Amygdala (tissue), 56 donors: ENCODE measurements around the gene ENDOV.

ENCODE experiments used
- DNase-seq, 56 donors: peaks; one replicate each; lab custom pipeline; 2025; lab: John Stamatoyannopoulos, UW

ENDOV gene

DNA sequence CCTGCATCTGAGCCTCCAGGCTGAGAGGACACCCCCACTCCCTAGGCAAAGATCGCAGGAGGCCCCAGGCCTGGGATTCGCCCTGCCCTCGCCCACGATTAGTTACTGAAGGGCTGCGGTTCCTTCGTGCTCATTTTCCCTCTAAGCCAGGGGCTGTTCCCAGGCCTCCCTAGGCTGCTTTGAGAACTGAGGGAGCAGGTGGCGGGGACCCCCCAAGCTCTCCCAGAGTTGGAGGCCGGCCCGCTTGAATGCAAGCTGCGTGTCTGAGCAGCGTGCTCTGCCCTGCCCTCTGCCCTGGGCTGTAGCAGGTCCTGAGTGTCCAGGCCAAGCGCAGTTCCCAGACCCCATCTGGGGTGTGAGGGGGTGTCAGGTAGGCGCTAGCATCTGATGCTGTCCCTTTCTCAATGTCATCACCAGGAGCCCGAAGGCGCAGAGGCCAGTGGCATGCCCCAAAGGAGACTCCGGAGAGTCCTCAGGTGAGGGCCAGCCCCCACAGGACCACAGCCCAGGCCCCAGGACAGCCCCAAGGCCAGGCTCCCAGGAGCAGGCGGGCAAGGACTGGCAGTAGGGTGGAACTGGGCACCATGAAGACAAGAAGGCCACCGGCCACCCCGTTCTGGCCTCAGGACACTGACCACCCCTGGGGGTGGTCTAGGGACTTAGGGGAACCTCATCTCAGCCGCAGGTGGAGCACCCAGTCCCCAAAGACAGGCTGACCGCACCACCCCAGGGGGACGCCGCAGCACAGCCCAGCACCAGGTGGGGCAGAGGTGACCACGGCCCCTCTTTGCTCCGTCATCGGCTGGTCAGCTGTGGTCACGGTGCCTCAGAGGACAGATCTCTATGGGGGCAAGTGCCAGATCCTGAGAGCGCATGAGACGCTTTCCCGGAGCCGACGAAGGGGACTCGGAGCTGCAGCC lies 14.6 kb downstream of the ENDOV start:
- no peak for DNase-seq

DNA sequence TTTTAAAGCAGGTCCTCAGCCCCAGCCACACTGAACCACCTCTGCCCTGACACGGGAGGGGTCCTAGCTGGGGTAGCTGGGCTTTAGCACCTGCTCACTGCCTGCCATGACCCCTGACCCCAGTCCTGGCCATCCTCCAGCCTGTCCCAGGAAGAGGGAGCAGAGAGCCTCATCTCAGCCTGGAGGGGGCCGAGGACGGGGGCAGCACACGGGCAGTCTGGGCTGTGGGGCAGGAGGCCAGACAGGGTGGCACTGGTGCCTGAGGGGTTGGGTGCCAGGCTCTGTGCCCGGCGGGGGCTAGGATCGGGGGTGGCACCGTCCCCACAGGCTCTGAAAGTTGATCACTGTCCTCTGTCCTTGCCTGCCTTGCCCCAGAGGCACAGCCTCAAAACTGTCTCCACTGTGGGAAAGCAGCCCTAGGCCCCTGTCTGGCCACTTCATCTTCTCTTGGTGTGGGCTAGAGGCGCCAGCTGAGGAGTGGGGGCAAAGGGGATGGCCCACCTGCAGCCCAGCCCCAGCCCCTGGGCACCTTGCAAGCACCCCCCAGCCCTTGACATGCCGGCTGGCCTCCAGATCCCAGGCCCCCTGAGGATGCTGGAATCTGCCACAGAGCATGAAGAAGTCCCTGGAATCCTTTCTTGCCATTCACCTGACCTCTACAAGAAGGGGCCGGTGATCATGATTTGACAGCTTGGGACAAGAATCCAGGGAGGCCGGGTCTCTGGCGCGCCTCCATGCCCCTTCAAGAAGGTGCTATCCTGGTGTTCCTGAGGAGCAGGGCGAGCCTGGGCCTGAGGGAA lies 15.7 kb downstream of the ENDOV start:
- DNase-seq, result no peak

DNA sequence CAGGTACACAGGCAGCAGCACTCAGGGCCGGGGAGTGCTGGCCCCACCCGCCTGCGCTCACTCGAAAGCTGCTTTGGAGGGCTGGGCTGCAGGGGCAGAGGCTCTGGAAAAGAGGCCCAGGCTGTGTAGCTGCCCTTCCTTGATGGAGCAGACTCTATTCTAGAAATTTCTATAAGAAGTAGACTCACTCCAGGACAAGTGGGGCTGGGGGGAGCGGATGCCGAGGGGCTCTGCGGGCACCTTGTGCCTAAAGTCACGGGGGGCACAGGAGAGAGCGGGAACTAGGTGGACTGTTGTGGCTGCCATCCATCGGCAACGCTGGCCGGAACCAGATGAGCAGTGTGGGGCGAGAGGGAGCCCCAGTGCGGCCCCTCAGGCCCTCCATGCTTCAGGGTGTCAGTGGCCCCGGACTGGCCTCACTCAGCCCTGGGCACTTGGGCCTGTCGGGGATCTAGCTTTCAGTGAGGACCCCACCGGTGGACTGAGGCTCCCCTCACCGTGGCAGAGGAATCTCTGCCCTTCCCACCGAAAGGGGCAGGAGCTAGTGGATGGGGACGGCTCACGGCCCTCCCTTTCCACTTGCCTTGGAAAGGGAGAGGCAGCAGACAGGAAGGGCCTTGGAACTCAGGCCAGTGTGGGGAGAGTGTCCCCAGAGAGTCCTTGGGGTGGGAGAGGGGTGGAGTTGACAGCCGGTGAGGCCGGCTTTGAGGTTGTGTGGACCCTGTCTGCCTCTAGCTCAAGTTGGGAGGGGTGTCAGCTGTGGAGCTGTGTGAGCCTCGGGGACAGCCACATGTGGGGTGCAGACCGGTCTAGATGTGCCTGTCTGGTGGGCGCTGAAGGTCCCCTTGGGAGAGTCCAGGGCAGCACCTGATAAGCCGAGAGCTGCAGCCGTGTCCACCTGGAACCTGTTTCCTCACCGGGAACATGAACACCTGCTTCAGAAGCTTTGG lies 16.6 kb downstream of the ENDOV start:
- DNase-seq, result no peak

DNA sequence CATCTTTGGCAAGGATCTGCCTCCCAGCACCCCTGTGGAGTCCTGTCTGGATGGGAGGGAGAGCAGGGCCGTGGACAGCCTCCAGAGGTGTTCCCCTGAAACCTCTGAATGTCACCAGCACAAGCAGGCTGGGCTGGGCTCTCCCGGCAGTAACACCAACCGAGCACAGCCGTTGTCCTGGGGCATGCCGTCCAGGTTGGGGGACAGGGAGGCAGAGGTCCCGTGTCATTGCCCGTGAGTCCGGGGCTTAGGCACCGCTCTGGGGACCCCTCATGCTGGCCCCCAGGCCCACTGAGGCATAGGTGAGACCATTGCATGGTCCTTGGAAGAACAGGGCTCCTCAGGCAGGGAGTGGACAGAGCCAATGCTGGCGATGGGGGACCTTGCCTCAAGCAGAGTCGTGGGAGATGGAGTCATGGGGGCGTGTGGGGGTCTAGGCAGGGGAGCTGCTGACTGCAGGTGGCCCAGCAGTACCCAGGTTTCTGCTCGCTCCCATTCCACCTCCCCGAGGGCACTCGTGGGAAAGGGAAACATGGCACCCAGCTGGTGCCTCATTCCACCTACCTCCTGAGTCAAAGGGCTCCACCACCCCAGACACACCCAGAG lies 17.5 kb downstream of the ENDOV start:
- DNase-seq, result no peak

DNA sequence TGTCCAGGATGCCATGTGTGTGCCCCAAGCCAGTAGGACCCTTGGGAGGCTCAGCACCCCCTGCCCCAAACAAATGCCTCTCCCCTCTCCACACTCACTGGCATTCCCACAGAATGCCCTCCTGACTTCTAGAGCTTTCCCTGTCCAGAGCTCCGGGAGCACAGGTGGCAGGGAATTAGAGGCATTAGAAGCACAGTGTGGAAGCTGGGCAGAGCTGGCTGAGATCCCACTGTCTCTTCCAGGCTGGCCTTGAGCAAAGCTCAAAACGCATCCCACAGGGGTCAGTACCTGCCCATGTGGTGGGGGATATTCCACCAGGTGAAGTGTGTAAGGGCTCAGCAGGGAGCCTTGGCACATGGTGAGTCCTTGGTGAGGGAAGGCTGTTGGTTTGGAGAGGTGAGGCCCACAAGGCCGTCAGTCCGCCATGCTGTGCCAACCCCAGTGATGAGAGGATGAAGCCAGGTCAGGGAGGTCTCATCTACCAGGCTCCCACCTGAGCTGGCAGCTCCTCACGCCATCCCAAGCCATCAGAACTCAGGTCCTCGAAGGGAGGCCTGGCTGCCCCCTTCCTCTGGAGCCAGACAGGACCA lies 18.1 kb downstream of the ENDOV start:
- DNase-seq, result no peak

DNA sequence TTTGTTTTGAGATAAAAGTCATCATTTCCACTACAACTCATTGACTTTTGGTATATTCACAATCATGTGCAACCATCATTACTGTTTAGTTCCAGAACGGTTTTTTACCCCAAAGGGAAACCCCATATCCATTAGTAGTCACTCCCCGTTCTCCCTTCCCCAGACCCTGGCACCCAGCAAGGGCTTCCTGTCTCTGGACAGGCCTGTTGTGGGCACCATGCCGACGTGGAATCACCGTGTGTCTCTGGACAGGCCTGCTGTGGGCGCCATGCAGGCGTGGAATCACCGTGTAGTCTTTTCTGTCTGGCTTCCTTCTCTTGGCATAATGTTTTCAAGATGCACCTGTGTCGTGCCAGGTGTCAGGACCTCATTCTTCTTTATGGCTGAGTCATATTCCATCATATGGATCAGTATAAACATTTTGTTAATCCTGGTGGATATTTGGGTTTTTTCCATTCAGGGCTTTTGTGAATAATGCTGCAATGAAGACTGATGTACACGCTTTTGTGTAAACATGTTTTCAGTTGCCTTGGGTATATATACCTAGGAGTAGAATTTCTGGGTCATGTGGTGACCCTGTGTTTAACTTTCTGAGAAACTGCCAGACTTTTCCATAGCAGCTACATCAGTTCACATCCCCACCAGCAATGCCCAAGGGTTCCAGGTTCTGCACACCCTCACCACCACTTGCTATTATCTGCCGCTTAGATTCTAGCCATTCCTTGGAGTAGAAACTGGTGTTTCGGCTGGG lies 19.1 kb downstream of the ENDOV start:
- no peak for DNase-seq

DNA sequence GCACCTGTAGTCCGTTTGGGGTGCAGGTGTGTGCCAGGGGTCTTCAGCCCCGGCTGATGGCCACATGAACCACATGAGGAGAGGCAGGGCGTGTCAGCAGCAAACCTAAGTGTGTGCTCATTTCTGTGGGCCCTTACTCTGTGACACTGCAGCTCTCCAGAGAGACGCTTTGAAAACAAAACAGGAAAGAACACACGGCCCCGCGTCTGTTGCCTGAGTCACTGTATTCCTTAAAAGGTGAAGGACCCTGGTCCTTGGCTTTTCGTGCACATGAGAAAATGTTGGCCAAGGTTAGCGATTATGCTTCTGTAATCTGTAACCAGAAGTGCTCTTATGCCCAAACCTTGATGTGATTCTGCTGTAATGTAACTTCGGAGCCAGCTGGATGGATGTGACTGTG lies 22.6 kb downstream of the ENDOV start:
- DNase-seq, result no peak

DNA sequence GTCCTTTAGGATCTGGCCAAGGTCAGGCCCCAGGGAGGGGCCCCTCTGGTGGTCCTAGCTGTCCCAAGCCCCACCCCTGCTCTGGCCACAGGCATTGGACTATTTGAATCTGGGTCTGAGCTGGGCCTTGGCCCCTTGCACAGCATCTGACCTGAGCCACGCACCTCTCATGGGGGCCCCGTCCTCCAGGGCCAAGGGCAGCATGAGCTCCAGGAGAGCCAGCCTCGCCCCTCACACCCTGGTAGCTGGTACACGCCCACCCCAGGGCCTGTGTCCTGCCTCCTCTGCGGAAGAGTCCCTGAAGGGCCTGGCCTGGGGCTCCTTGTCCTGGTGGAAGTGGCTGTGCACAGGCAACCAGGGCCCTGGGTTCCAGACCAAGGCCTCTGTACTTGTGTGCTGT lies 23.8 kb downstream of the ENDOV start:
- no peak for DNase-seq

DNA sequence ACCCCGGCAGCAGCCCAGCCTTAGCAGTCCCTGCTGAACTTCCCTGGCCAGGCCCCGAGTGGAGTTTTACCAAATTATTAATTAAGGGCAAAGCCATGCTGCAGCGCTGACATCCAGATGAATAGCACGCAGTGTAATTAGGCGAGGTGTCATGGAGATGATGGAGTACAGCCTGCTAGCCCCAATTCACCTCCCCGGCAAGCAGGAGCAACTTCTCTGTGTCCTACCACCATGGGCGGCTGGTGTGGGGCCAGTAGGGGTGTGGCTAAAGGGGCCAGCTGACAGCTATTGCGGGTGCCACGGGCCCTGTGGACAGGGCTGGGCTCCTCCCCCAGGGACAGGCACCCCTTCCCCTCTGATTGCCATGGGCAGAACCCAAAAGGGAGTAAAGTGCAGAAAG lies 24.5 kb downstream of the ENDOV start:
- DNase-seq, result no peak

DNA sequence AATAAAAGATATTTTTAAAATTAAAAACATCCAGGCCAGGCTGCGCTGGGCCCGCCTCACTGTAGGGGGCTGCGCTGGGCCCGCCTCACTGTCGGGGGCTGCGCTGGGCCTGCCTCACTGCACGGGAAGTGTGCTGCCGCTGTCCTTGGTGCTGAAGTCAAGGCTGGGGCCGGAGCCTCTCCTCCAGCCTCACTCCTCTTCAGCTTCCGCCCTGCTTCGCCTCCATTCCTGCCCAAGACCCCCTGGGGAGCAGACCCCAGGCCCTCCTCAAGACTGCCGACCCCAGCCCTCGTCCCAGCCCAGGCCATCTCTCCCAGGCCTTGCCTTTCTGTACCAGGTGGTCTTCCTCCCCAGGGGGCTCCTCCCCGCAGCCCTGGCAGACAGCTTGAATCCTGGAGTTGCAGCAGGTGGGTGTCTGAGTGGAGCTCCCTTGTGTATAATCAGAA lies 26.2 kb downstream of the ENDOV start:
- peak in 1 of 56 donors; percentile 16 for DNase-seq

DNA sequence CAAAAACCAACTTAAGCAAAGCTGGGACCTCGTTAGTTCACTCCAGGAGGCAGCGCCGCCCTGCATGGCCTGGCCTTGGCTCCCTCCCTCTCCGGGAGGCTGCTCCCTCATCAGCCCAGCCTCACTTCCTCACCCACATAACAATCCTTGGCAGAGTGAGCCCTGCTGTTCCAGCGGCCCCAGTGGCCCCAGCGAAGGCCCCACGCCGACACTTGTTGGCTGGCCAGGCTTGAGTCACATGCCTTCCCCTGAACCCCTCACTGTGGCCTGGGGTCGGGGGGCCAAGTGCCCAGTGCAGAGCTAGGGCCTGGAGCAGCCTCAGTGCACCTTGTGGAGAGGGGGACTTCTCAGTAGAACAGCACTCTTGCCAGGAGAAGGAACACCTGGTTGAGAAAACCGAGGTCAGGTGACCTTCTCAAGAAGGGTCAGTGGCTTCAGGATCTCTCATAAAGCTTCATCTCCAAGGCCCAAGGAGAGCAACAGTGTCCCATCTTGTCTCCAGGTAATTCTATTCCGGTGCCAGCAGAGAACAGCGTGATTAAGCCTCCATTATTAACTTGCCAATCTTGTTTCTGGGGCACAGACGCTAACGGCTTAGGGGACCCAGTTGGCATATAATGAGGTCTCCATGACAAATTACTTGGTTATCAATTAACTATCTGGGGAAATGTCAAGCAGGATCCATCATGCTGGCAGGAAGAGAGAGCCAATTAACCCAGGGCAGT lies 26.8 kb downstream of the ENDOV start:
- DNase-seq, result no peak

DNA sequence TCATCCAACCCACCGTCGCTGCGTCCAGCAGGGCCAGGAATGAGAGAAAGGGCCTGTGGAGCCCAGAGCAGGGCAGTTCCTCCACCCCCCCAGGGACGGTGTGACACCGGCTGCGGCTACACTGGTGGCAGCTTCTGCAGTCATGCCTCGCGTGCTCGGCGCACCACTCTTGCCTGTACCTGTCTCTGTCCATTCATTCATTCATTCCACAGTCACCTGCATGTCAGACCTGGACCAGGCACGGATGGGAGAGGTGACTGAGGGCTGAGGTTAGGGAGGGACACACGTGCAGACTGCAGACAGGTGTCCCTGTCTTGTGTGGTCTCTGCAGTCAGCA lies 27.3 kb downstream of the ENDOV start:
- DNase-seq, result no peak

DNA sequence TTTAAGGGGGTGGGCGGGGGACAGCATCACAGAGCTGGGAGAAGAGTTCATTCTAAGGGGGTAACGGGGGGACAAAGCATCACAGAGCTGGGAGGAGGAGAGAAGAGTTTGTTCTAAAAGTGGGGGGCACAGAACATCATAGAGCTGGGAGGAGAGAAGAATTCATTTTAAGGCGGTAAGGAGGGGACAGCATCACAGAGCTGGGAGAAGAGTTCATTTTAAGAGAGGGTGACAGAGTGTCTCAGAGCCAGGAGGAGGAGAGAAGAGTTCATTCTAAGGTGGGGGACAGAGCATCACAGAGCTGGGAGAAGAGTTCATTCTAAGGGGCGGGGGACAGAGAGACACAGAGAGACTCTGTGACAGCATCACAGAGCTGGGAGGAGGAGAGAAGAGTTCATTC lies 27.8 kb downstream of the ENDOV start:
- DNase-seq, result no peak

DNA sequence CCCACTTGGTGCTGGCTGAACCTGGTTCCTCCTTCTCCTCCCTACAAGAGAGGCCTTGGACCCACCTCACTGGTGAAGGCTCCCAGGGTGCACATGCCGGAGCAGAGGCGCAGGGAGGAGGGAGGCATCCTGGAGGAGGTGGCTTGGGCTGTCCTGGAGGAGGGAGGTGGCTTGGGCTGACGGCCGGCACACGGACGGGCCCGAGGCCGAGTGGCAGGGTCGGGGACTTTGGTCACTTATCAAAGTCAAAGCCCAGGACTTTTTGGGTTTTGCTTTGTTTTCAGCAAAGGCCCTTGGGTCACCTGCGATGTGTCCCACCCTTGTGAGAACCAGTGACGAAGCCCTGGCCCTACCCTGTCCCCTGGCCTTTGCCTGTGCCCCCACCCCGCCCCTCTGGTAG lies 28.5 kb downstream of the ENDOV start:
- DNase-seq, result no peak

DNA sequence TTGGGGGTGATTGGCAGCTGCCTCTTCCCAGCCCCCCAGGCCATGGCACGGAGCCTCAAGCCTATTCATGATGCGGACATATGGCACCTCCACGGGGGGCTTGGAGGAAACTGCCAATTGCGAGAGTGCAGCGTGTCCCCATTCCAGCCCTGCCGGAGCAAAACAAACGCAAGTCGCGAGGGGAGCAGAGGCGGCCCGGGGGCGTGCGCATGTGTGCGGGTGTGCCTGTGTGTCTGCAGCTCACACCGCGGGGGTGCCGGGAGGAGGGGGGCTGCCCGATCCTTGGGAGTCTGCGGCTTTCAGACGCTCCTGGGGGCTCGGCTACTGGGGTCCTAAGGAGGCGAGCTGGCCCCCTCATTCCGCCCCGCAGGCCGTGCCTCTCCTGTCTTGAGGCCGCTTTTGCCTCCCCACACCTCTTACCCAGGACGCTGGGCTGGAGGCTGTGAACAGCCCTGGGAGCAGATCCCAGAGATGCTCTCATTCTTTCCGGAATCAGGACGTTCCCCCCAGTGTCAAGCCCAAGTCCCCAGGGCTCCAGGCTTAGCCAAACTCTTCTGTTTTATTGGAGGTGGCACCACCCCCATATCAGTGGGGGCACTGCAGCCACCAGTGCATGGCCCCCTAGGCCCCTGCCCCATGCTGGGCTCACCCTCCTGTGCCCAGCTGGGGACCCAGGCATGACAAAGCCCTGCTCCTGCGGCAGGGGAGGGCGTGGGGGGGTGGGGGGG lies 29.1 kb downstream of the ENDOV start:
- DNase-seq, result peak in 1 of 56 donors; percentile 20

DNA sequence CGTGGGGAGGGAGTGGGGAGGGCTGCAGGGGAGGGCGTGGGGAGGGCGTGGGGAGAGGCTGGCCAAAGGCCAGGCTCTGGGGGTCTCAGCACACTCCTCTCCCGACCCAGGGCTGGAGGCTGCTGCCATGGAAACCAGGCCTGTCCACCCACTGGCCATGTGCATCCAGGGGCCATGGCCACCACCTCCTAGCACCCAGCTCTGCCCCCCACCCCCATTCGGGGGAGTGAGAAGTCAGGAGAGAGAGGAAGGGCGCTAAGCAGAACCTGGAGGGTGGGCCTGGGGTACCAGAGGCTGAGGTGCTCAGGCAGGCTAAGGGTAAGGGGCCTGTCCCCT lies 29.6 kb downstream of the ENDOV start:
- no peak for DNase-seq

DNA sequence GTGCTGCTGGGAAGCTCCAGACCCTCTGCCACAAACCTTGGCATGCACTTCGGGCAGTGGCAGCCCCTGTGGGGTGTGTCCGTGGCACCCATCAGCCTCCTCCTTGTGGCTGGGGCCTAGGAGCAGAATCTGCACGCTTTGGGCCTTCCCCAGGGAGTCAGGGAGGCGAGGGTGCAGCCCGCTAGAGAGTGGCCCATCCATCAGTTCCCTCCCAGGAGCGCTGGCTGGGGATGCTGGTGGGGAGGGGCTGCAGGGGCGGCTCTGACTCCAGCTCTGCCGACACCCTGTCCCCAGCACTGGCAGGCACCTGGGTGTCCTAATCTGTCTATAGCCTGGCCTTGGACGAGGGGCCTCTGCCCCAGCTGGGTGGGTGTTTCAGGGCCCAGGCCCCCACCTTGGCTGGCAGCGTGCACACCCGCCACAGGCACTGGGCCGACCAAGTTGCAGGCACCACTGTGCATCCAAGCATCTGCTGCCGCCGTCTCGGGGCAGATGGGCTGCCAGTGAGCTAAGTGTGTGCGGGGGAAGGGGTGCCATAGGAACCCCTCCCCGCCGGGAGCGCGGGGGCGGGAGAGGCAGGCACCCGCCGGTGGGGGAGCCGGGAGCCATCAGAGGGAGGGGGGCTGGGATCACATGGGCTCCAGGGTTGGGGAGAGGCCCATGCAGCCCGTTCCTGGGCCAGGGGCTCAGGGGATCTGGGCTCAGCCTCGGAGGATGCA lies 30.2 kb downstream of the ENDOV start:
- peak in 25 of 56 donors; percentile 17 to 71 (median 50) for DNase-seq
